CD4-positive, alpha-beta T cell treated with Interleukin-15 for 4 hours (primary cell): ENCODE results near the gene SIN3A.
"Not testable (repeated sequence)": the region's sequence is repeated elsewhere in the genome, so short reads cannot be mapped to it uniquely, and the experiment has no call there.

Experiments
- DNase-seq: peaks from one replicate; pipeline ENCODE4 v3.0.0-alpha.2; 2020; ENCODE audit warnings: low spot score

Gene SIN3A

GRCh38 chr15:75356517-75356916, 95.0 kb downstream of the SIN3A start:
- no peak for DNase-seq

GRCh38 chr15:75356006-75356405, 95.5 kb downstream of the SIN3A start:
- DNase-seq = no peak

GRCh38 chr15:75355369-75355768, 96.1 kb downstream of the SIN3A start:
- no peak for DNase-seq

GRCh38 chr15:75354454-75354853, 97.0 kb downstream of the SIN3A start:
- DNase-seq = no peak

GRCh38 chr15:75353604-75354003, 97.9 kb downstream of the SIN3A start:
- DNase-seq = no peak

GRCh38 chr15:75352186-75353080, 99.1 kb downstream of the SIN3A start:
- DNase-seq = no peak

GRCh38 chr15:75350601-75351361, 100.7 kb downstream of the SIN3A start:
- DNase-seq = no peak

- DNase-seq = peak; percentile 72
Observed at GRCh38 chr15:75349851-75350588, 101.5 kb downstream of the SIN3A start.

- not testable (repeated sequence) for DNase-seq
Observed at GRCh38 chr15:75349351-75349669, 102.2 kb downstream of the SIN3A start.

GRCh38 chr15:75348562-75349350, 102.7 kb downstream of the SIN3A start:
- no peak for DNase-seq

- DNase-seq = no peak
Observed at GRCh38 chr15:75348034-75348561, 103.4 kb downstream of the SIN3A start.

GRCh38 chr15:75347222-75348033, 104.1 kb downstream of the SIN3A start:
- DNase-seq = peak; percentile 39

- no peak for DNase-seq
Observed at GRCh38 chr15:75346796-75347221, 104.7 kb downstream of the SIN3A start, which contains the start of gene NEIL1. Gene NEIL1 (plus strand): TSS chr15:75347039. CDS start chr15:75348906, 1,867 bp downstream.

GRCh38 chr15:75343953-75344352, 107.5 kb downstream of the SIN3A start:
- DNase-seq = not testable (repeated sequence)

- no peak for DNase-seq
Observed at GRCh38 chr15:75342221-75342620, 109.3 kb downstream of the SIN3A start.

- no peak for DNase-seq
Observed at GRCh38 chr15:75339531-75340240, 111.8 kb downstream of the SIN3A start.

GRCh38 chr15:75338661-75339240, 112.7 kb downstream of the SIN3A start:
- no peak for DNase-seq

GRCh38 chr15:75335705-75336355, 115.7 kb downstream of the SIN3A start, which contains the start of gene COMMD4:
Gene COMMD4 (plus strand): TSS chr15:75336063. CDS start chr15:75336090, 27 bp downstream.
- peak; percentile 68 for DNase-seq

- DNase-seq = no peak
Observed at GRCh38 chr15:75335313-75335704, 116.2 kb downstream of the SIN3A start.
